ENCODE measurements around the gene NCK2.

- TF ChIP-seq CTCF (IDR thresholded peaks at IDR 0.05) (no peak), POLR2A (IDR thresholded peaks at IDR 0.05) (no peak)
These were observed 58.6 kb downstream of the NCK2 start for GRCh38 chr2:105803337-105803736.
